ENCODE data around the gene EIF4G2. TPM values are rescaled to one million over a fixed set of nuclear protein-coding genes. Genes with fewer than 3 reads are reported as not detected.
"Not testable (repeated sequence)": the region's sequence is repeated elsewhere in the genome, so short reads cannot be mapped to it uniquely, and the experiment has no call there.

Gene EIF4G2
- total RNA-seq, 1 donor from 2014 or later: 769 TPM

DNA sequence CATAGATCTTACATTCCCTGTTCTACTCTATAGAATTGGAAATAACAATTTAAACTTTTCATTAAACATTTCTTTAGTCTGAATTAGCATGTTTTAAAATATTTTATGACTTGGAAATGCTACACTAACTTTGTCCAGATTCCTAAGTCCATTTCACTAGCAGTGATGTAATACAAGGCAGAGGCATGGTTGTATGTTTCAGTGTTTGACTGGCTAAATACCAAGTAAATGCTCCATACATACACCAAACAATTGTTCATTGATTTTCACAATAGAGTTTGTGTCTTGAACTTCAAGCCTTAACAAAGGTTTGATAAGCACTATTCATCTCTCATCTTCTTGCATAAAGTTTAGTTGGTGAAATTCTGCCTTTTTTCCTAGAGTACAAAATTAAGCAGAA is 35.6 kb upstream of the EIF4G2 start:
- peaks cover 13% of the 10 kb centered on the region for H3K4me1 Mint-ChIP-seq
- DNase-seq: no peak
- intact Hi-C loops (cut with micrococcal nuclease): no loop called here
- H3K9me3 Mint-ChIP-seq: no peaks in the 10 kb centered on the region
- peaks cover under 1% of the 10 kb centered on the region for H3K36me3 Mint-ChIP-seq (ENCODE audit: low read depth)
- H3K27me3 Mint-ChIP-seq: no peaks in the 10 kb centered on the region
- POLR2A ChIA-PET: interaction anchor here (0.9 to 3.1 kb wide), 2 partner anchors 35 to 93 kb away, joined by 3 to 11 read pairs; partner anchors contain the start of genes CTR9 and EIF4G2
- H3K4me3 Mint-ChIP-seq: no peak overlapping the region
- CTCF ChIA-PET: no interaction called here
- TF ChIP-seq, protein P1, sequence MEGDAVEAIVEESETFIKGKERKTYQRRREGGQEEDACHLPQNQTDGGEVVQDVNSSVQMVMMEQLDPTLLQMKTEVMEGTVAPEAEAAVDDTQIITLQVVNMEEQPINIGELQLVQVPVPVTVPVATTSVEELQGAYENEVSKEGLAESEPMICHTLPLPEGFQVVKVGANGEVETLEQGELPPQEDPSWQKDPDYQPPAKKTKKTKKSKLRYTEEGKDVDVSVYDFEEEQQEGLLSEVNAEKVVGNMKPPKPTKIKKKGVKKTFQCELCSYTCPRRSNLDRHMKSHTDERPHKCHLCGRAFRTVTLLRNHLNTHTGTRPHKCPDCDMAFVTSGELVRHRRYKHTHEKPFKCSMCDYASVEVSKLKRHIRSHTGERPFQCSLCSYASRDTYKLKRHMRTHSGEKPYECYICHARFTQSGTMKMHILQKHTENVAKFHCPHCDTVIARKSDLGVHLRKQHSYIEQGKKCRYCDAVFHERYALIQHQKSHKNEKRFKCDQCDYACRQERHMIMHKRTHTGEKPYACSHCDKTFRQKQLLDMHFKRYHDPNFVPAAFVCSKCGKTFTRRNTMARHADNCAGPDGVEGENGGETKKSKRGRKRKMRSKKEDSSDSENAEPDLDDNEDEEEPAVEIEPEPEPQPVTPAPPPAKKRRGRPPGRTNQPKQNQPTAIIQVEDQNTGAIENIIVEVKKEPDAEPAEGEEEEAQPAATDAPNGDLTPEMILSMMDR (IDR thresholded peaks at IDR 0.05): no peak
- no peak for ATAC-seq (ENCODE audit: low read depth)
- H3K27ac Mint-ChIP-seq: no peak overlapping the region

DNA sequence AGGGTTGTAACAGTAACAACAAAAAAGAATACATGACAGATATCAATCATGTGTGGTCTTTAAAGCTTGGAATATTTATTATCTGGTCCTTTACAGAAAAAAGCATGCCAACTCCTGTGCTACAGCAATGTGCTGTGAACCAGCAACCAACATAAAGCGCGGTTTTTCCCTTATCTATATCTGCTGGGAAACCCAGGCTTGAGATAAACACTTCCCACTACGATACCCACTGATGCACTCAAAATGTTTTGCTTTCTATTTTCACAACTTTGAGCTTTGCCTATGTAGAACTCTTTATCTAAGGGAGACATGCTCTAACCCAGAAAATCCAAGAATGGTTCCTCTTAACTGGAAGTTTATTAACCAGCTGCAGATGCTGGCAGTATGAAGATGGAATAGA is 30.2 kb upstream of the EIF4G2 start:
- no peaks in the 10 kb centered on the region for H3K27me3 Mint-ChIP-seq
- intact Hi-C loops (cut with micrococcal nuclease): loop anchor here (2.0 kb wide), 1 partner anchor 14 kb away; no protein-coding TSS in a partner anchor
- no peak overlapping the region for H3K27ac Mint-ChIP-seq
- TF ChIP-seq, protein P1 (IDR thresholded peaks at IDR 0.05): no peak
- no peaks in the 10 kb centered on the region for H3K9me3 Mint-ChIP-seq
- POLR2A ChIA-PET: interaction anchor here (1.3 to 4.5 kb wide), 3 partner anchors 8 to 30 kb away, joined by 4 to 16 read pairs (median 13); partner anchors contain the start of genes EIF4G2 and ZBED5
- no peak for DNase-seq
- no peak for ATAC-seq (ENCODE audit: low read depth)
- H3K4me1 Mint-ChIP-seq: peaks cover 16% of the 10 kb centered on the region
- no peak overlapping the region for H3K4me3 Mint-ChIP-seq
- no peaks in the 10 kb centered on the region for H3K36me3 Mint-ChIP-seq (ENCODE audit: low read depth)
- CTCF ChIA-PET: interaction anchor here (0.7 to 2.5 kb wide), 2 partner anchors 10 to 47 kb away, joined by 3 to 7 read pairs; no protein-coding TSS in a partner anchor

DNA sequence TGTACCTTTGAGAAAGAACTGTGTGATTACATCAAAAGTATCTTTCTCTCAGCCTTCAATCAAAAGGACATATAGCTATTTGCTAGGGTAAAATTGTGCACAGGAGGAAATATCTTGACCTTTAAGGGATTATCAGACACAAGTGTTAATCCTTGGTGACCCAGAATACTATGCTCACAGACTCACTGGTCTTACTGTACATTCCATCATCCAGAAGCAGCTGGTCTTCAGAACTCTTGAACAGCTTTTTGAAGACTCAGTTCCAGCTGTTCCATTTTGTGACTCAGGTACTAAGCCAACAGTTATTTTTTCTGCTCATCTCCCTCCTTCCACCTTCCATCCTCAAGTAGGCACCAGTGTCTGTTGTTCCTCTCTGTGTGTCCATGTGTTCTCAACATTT is 29.4 kb upstream of the EIF4G2 start:
- ATAC-seq (ENCODE audit: low read depth) (no peak), DNase-seq (no peak)
- intact Hi-C loops (cut with micrococcal nuclease): loop anchor here (2.0 kb wide), 1 partner anchor 13 kb away; no protein-coding TSS in a partner anchor
- no peak overlapping the region for H3K27ac Mint-ChIP-seq
- H3K4me3 Mint-ChIP-seq: no peak overlapping the region
- H3K9me3 Mint-ChIP-seq: no peaks in the 10 kb centered on the region
- H3K27me3 Mint-ChIP-seq: no peaks in the 10 kb centered on the region
- H3K4me1 Mint-ChIP-seq: peaks cover 16% of the 10 kb centered on the region
- ChIA-PET CTCF (interaction anchor here (2.5 kb wide), 1 partner anchor 11 kb away, joined by 7 read pairs; no protein-coding TSS in a partner anchor), POLR2A (interaction anchor here (1.3 to 4.5 kb wide), 2 partner anchors 9 to 20 kb away, joined by 4 to 13 read pairs; partner anchors contain the start of gene ZBED5)
- TF ChIP-seq, protein P1 (IDR thresholded peaks at IDR 0.05): no peak
- H3K36me3 Mint-ChIP-seq (ENCODE audit: low read depth): no peaks in the 10 kb centered on the region

DNA sequence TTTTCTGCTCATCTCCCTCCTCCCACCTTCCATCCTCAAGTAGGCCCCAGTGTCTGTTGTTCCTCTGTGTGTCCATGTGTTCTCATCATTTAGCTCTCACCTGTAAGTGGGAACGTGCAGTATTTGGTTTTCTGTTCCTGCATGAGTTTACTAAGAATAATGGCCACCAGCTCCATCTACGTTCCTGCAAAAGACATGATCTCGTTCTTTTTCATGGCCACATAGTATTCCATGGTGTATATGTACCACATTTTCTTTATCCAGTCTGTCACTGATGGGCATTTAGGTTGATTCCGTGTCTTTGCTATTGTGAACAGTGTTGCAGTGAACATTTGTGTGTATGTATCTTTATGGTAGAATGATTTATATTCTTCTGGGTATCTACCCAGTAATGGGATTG is 28.2 kb upstream of the EIF4G2 start:
- H3K4me1 Mint-ChIP-seq: peaks cover 16% of the 10 kb centered on the region
- H3K9me3 Mint-ChIP-seq; intact Hi-C loops (cut with micrococcal nuclease); H3K27ac Mint-ChIP-seq; H3K27me3 Mint-ChIP-seq; CTCF ChIA-PET; ATAC-seq (ENCODE audit: low read depth); H3K4me3 Mint-ChIP-seq; H3K36me3 Mint-ChIP-seq (ENCODE audit: low read depth); DNase-seq: not testable (repeated sequence)
- POLR2A ChIA-PET: interaction anchor here (0.9 to 4.5 kb wide), 2 partner anchors 21 to 25 kb away, joined by 3 to 13 read pairs; partner anchors contain the start of gene ZBED5

DNA sequence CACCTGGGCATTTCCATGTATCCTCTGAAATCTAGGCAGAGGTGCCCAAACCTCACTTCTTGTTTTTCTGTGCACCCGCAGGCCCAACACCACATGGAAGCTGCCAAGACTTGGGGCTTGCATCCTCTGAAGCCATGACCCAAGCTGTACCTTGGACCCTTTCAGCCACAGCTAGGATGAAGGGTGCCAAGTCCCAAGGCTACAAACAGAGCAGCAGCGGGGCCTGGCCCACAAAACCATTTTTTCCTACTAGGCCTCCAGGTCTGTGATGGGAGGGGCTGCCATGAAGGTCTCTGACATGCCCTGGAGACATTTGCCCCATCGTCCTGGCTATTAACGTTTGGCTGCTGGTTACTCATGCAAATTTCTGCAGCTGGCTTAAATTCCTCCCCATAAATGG is 20.4 kb upstream of the EIF4G2 start:
- ChIA-PET CTCF (no interaction called here), POLR2A (interaction anchor here (1.5 kb wide), 1 partner anchor 20 kb away, joined by 4 read pairs; the partner anchor contains the start of gene EIF4G2)
- TF ChIP-seq, protein P1 (IDR thresholded peaks at IDR 0.05): no peak
- ATAC-seq (ENCODE audit: low read depth) (no peak), DNase-seq (no peak)
- intact Hi-C loops (cut with micrococcal nuclease): no loop called here
- Mint-ChIP-seq H3K27me3 (no peaks in the 10 kb centered on the region), H3K27ac (no peak overlapping the region), H3K9me3 (no peaks in the 10 kb centered on the region), H3K4me1 (peaks cover 19% of the 10 kb centered on the region), H3K36me3 (ENCODE audit: low read depth) (peaks cover 3% of the 10 kb centered on the region), H3K4me3 (no peak overlapping the region)
